Measurements from ENCODE around the gene PINK1. TPM values are rescaled to one million over a fixed set of nuclear protein-coding genes. Genes with fewer than 3 reads are reported as not detected.

The PINK1 gene
- total RNA-seq, 1 donor from 2014 or later, result 37.0 TPM

- Mint-ChIP-seq H3K9me3 (no peaks in the 10 kb centered on the region), H3K27ac (no peak overlapping the region), H3K4me1 (ENCODE audit: unreplicated experiment) (peaks cover 11% of the 10 kb centered on the region), H3K36me3 (no peaks in the 10 kb centered on the region), H3K27me3 (peaks cover 20% of the 10 kb centered on the region), H3K4me3 (no peak overlapping the region)
- DNase-seq (ENCODE audit: extremely low spot score, unreplicated experiment), result no peak
- no peak for TF ChIP-seq CTCF (conservative IDR thresholded peaks at IDR 0.05)
Measured at GRCh38 chr1:20621012-20621411, 12.2 kb upstream of the PINK1 start.

- H3K4me1 Mint-ChIP-seq (ENCODE audit: unreplicated experiment), result no peaks in the 10 kb centered on the region
- peaks cover 25% of the 10 kb centered on the region for H3K27me3 Mint-ChIP-seq
- TF ChIP-seq CTCF (conservative IDR thresholded peaks at IDR 0.05), result no peak
- DNase-seq (ENCODE audit: extremely low spot score, unreplicated experiment), result no peak
- no peaks in the 10 kb centered on the region for H3K36me3 Mint-ChIP-seq
- H3K4me3 Mint-ChIP-seq, result no peak overlapping the region
- no peaks in the 10 kb centered on the region for H3K9me3 Mint-ChIP-seq
- no peak overlapping the region for H3K27ac Mint-ChIP-seq
Measured at GRCh38 chr1:20624709-20625108, 8.5 kb upstream of the PINK1 start.

- Mint-ChIP-seq H3K4me1 (ENCODE audit: unreplicated experiment) (no peaks in the 10 kb centered on the region), H3K9me3 (no peaks in the 10 kb centered on the region), H3K36me3 (no peaks in the 10 kb centered on the region), H3K27me3 (peaks cover 22% of the 10 kb centered on the region), H3K4me3 (no peak overlapping the region), H3K27ac (no peak overlapping the region)
- DNase-seq (ENCODE audit: extremely low spot score, unreplicated experiment), result no peak
- TF ChIP-seq CTCF (conservative IDR thresholded peaks at IDR 0.05), result no peak
Measured at GRCh38 chr1:20625176-20626097, 7.8 kb upstream of the PINK1 start.

GRCh38 chr1:20626098-20626427 lies 7.2 kb upstream of the PINK1 start:
- no peak for TF ChIP-seq CTCF (conservative IDR thresholded peaks at IDR 0.05)
- Mint-ChIP-seq H3K4me3 (no peak overlapping the region), H3K27ac (no peak overlapping the region), H3K27me3 (peaks cover 22% of the 10 kb centered on the region), H3K4me1 (ENCODE audit: unreplicated experiment) (no peaks in the 10 kb centered on the region), H3K9me3 (no peaks in the 10 kb centered on the region), H3K36me3 (no peaks in the 10 kb centered on the region)
- DNase-seq (ENCODE audit: extremely low spot score, unreplicated experiment), result no peak

GRCh38 chr1:20626524-20626923 lies 6.7 kb upstream of the PINK1 start:
- no peaks in the 10 kb centered on the region for H3K4me1 Mint-ChIP-seq (ENCODE audit: unreplicated experiment)

More at GRCh38 chr1:20626524-20626923, 6.7 kb upstream of the PINK1 start:
- no peak overlapping the region for H3K4me3 Mint-ChIP-seq
- H3K27ac Mint-ChIP-seq, result no peak overlapping the region
- no peaks in the 10 kb centered on the region for H3K9me3 Mint-ChIP-seq
- TF ChIP-seq CTCF (conservative IDR thresholded peaks at IDR 0.05), result no peak
- peaks cover 22% of the 10 kb centered on the region for H3K27me3 Mint-ChIP-seq
- no peaks in the 10 kb centered on the region for H3K36me3 Mint-ChIP-seq
- no peak for DNase-seq (ENCODE audit: extremely low spot score, unreplicated experiment)
